Measurements from ENCODE around the gene GFER. TPM values are rescaled to one million over a fixed set of nuclear protein-coding genes. Genes with fewer than 3 reads are reported as not detected.
A peak's percentile ranks its signal among the peaks of the same experiment; 100 is the strongest.

The GFER gene
- total and polyA plus RNA-seq, 9 of the 15 experiments (the other 6 are each of a cell fraction or from before 2014, with no cell fraction given): 4.3 to 53.7 (median 19.8) TPM

DNA sequence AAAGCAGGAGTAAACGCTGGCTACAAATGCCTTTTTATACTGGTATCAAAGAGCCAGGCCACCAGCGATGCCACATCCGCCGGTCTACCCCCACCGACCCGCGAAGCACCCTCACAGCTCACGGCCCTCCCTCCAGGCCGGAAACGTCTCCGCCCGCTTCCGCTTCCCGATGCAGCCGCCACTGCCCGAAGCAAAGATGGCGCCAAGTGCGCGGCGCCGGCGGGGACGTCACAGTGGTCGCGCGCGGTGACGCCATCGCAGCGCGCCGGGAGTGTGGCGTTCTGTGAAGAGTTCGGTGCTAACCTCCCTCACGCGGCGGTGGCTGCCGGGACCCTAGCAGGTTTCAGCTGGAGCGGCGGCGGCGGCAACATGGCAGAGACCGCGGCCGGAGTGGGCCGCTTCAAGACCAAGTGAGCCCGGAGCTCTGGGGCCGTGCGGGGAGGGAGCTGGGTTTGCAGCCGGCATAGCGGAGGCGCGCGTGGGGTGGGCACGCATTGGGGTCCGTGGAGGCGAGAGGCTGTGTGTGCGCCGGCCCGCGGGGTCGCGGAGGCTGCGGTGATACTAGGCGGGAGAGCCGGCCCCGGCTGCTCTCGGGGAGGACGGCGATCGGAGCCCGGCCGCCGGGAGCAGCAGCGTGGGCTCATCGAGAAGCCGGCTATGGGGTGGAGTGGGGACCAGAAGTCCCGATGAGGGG is 12.1 kb upstream of the GFER start, which contains the start of gene TBL3 (continued):
- TF ChIP-seq, protein P1, sequence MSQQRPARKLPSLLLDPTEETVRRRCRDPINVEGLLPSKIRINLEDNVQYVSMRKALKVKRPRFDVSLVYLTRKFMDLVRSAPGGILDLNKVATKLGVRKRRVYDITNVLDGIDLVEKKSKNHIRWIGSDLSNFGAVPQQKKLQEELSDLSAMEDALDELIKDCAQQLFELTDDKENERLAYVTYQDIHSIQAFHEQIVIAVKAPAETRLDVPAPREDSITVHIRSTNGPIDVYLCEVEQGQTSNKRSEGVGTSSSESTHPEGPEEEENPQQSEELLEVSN (IDR thresholded peaks at IDR 0.05; ENCODE audit: borderline replicate concordance in 1 of 2, extremely low read depth in 1 of 2, insufficient read depth in 1 of 2, insufficient read length in 1 of 2, low read depth in 1 of 2, low read length in 1 of 2, poor library complexity in 1 of 2, severe bottlenecking in 1 of 2): peak; percentile 57 to 73
- TF ChIP-seq ZNF274 (IDR thresholded peaks at IDR 0.05; ENCODE audit: borderline replicate concordance, low read depth, low read length) (no peak), ZNF507 (tag; conservative IDR thresholded peaks at IDR 0.05) (no peak), SMARCB1 (IDR thresholded peaks at IDR 0.05; ENCODE audit: insufficient read length, low read depth) (no peak), RCOR1 (IDR thresholded peaks at IDR 0.05; ENCODE audit: borderline replicate concordance in 1 of 2, low read depth in 2 of 2, low read length in 2 of 2) (peak in 1 of 2 experiments; percentile 42; a peak in 2 of 4 replicates), TARDBP (IDR thresholded peaks at IDR 0.05) (peak; percentile 15; the same call in 1 of the 2 replicates), NBN (IDR thresholded peaks at IDR 0.05; ENCODE audit: low read depth) (peak; percentile 93), ZKSCAN8 (CRISPR knock-in tag; IDR thresholded peaks at IDR 0.05) (peak; percentile 89), RAD21 (CRISPR knock-in tag; conservative IDR thresholded peaks at IDR 0.05 in 1 of 2, IDR thresholded peaks at IDR 0.05 in 1 of 2) (no peak; a peak in 1 of 4 replicates), SAP30 (IDR thresholded peaks at IDR 0.05; ENCODE audit: borderline replicate concordance, insufficient read depth, low read depth, low read length, poor library complexity, severe bottlenecking) (peak; percentile 37)
- TF ChIP-seq, protein P2, sequence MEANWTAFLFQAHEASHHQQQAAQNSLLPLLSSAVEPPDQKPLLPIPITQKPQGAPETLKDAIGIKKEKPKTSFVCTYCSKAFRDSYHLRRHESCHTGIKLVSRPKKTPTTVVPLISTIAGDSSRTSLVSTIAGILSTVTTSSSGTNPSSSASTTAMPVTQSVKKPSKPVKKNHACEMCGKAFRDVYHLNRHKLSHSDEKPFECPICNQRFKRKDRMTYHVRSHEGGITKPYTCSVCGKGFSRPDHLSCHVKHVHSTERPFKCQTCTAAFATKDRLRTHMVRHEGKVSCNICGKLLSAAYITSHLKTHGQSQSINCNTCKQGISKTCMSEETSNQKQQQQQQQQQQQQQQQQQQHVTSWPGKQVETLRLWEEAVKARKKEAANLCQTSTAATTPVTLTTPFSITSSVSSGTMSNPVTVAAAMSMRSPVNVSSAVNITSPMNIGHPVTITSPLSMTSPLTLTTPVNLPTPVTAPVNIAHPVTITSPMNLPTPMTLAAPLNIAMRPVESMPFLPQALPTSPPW (CRISPR knock-in tag; IDR thresholded peaks at IDR 0.05): peak; percentile 79
- TF ChIP-seq, protein P3, sequence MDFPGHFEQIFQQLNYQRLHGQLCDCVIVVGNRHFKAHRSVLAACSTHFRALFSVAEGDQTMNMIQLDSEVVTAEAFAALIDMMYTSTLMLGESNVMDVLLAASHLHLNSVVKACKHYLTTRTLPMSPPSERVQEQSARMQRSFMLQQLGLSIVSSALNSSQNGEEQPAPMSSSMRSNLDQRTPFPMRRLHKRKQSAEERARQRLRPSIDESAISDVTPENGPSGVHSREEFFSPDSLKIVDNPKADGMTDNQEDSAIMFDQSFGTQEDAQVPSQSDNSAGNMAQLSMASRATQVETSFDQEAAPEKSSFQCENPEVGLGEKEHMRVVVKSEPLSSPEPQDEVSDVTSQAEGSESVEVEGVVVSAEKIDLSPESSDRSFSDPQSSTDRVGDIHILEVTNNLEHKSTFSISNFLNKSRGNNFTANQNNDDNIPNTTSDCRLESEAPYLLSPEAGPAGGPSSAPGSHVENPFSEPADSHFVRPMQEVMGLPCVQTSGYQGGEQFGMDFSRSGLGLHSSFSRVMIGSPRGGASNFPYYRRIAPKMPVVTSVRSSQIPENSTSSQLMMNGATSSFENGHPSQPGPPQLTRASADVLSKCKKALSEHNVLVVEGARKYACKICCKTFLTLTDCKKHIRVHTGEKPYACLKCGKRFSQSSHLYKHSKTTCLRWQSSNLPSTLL (IDR thresholded peaks at IDR 0.05): no peak
- TF ChIP-seq, protein P4, sequence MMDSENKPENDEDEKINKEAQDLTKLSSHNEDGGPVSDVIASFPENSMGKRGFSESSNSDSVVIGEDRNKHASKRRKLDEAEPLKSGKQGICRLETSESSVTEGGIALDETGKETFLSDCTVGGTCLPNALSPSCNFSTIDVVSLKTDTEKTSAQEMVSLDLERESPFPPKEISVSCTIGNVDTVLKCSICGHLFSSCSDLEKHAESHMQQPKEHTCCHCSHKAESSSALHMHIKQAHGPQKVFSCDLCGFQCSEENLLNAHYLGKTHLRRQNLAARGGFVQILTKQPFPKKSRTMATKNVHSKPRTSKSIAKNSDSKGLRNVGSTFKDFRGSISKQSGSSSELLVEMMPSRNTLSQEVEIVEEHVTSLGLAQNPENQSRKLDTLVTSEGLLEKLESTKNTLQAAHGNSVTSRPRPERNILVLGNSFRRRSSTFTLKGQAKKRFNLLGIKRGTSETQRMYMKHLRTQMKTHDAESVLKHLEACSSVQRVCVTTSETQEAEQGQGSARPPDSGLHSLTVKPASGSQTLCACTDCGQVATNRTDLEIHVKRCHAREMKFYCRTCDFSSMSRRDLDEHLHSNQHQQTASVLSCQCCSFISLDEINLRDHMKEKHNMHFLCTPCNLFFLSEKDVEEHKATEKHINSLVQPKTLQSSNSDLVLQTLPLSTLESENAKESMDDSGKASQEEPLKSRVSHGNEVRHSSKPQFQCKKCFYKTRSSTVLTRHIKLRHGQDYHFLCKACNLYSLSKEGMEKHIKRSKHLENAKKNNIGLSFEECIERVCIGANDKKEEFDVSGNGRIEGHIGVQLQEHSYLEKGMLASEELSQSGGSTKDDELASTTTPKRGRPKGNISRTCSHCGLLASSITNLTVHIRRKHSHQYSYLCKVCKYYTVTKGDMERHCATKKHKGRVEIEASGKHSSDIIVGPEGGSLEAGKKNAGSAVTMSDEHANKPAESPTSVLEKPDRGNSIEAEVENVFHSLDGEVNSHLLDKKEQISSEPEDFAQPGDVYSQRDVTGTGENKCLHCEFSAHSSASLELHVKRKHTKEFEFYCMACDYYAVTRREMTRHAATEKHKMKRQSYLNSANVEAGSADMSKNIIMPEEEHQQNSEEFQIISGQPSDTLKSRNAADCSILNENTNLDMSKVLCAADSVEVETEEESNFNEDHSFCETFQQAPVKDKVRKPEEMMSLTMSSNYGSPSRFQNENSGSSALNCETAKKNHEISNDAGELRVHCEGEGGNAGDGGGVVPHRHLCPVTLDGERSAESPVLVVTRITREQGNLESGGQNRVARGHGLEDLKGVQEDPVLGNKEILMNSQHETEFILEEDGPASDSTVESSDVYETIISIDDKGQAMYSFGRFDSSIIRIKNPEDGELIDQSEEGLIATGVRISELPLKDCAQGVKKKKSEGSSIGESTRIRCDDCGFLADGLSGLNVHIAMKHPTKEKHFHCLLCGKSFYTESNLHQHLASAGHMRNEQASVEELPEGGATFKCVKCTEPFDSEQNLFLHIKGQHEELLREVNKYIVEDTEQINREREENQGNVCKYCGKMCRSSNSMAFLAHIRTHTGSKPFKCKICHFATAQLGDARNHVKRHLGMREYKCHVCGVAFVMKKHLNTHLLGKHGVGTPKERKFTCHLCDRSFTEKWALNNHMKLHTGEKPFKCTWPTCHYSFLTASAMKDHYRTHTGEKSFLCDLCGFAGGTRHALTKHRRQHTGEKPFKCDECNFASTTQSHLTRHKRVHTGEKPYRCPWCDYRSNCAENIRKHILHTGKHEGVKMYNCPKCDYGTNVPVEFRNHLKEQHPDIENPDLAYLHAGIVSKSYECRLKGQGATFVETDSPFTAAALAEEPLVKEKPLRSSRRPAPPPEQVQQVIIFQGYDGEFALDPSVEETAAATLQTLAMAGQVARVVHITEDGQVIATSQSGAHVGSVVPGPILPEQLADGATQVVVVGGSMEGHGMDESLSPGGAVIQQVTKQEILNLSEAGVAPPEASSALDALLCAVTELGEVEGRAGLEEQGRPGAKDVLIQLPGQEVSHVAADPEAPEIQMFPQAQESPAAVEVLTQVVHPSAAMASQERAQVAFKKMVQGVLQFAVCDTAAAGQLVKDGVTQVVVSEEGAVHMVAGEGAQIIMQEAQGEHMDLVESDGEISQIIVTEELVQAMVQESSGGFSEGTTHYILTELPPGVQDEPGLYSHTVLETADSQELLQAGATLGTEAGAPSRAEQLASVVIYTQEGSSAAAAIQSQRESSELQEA (IDR thresholded peaks at IDR 0.05; ENCODE audit: low read depth): no peak
